ENCODE results near the gene DNAJC15.
"Not testable (repeated sequence)": the region's sequence is repeated elsewhere in the genome, so short reads cannot be mapped to it uniquely, and the experiment has no call there.

Gene DNAJC15

GRCh38 chr13:43046259-43046658, 22.9 kb downstream of the DNAJC15 start:
- no peak for ATAC-seq

DNA sequence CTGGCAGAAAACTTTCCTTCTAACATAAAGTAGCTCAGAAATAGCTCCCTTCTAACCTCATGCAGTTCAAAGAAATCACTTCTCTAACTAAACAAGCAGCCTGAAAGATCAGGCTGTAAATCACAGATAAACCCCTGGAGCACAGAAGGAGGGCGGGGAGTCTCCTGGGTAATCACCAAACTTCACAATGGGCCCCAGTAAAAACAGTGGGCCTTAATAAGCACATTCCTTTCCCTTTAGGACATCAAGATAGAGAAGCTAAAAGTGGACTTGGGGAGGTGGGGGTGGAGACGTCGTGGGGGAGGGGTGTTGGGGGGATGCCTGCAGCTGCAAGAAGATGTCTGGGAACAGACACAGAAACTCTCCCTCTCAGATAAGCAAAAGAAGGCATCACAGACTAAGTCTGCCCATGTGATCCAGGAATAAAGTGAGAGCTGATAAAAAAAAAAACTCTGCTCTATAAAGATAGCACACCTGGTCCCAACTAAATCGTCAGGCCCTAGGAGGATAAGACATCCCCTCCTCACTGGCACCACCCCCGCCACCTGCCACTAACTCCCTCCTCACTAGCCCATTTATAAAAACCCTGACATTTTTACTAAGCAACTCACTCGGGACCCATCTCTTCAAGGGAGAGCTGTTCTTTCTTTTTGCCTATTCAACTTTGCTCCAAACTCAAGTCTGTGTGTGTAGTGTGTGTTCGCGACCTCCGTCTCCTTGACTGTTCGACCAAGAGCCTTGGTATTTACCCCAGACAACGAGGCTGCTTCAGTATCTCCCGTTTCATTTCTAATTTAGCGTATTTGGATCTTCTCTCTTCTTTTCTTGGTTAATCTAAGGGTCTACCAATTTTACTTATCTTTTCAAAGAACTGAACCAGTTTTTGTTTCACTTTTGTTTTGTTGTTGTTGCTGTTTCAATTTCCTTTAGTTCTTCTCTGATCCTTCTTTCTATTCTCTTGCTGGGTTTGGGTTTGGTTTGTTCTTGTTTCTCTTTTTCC, 31.7 kb downstream of the DNAJC15 start:
- peak; percentile 72 for ATAC-seq

DNA sequence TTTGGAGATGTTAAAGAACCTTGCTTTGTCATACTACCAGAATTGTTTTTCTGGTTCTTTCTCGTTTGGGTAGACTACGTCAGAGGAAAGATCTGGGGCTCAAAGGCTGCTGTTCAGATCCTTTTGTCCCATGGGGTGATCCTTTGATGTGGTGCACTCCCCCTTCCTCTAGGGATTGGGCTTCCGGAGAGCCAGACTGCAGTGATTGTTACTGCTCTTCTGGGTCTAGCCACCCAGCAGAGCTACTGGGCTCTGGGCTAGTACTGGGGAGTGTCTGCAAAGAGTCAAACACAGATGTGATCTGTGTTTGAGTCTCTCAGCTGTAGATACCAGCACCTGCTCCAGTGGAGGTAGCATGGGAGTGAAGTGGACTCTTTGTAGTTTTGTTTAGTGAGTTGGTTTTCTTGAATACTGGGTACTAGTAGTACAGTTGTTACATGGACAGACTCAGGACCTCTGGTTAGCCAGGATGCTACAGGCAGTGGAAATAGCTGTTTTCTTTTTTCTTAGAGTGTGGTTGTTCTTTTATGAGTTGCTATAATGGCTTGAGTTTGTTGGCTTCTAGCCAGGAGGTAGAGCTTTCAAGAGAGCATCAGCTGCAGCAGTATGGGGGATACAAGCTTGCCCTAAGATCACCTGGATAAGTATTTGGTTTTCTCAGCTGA, 34.4 kb downstream of the DNAJC15 start:
- peak; percentile 7 to 9 for ATAC-seq

DNA sequence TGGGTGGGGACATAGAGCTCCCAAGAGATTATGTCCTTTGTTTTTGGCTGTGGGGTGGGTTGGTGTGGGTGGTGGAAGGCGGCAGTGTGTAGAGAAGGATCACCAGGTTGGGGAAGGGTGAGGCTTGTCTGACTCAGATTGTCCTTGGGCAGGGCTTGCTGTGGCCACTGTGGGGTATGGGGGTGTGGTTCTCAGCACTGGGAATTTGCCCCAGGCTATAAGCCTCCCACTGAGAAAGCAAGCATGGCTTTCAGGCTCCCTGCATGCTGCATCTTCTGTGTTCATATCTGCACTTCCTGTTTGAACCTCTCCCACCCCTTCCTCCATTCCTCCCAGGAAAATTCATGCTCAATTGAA, 34.9 kb downstream of the DNAJC15 start:
- ATAC-seq: peak in 1 of 2 donors; percentile 5

GRCh38 chr13:43058831-43059230, 35.4 kb downstream of the DNAJC15 start:
- ATAC-seq: no peak

GRCh38 chr13:43059779-43060178, 36.4 kb downstream of the DNAJC15 start:
- not testable (repeated sequence) for ATAC-seq

DNA sequence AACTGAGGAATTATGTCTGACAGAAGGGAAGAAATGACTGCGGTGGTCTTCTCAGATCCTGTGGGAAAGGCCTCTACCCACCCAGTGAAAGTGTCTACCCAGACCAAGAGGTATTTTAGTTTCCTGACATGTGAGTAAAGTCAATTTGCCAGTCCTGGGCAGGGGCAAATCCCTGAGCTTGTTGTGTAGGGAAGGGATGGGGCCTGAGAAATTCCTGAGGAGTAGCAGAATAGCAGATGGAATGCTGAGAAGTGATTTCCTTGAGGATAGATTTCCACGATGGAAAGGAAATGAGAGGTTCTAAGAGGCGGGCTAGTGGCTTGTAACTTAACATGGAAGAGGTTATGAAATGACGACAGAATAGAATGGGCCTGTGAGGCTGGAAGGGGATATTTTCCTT, 37.4 kb downstream of the DNAJC15 start:
- ATAC-seq: not testable (repeated sequence)

- peak; percentile 86 for ATAC-seq
Measured at GRCh38 chr13:43061496-43062280, 38.3 kb downstream of the DNAJC15 start.

GRCh38 chr13:43071824-43072223, 48.4 kb downstream of the DNAJC15 start:
- no peak for ATAC-seq

DNA sequence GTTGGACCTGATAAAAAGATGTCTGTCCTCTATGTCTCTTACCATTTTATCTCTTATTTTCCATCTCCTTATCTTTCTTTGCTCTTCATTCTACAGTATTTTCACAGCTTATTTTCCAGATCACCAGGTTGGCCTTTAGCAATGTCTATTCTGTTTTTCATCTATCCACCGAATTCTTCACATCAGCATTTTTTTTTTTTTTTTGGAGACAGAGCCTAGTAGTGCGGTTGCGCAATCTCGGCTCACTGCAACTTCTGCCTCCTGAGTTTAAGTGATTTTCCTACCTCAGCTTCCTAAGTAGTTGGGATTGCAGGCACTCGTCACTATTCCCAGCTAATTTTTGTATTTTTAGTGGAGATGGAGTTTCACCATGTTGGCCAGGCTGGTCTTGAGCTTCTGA, 49.0 kb downstream of the DNAJC15 start:
- ATAC-seq: no peak

- ATAC-seq: peak; percentile 56 to 72
Measured at GRCh38 chr13:43074824-43075510, 51.6 kb downstream of the DNAJC15 start.

DNA sequence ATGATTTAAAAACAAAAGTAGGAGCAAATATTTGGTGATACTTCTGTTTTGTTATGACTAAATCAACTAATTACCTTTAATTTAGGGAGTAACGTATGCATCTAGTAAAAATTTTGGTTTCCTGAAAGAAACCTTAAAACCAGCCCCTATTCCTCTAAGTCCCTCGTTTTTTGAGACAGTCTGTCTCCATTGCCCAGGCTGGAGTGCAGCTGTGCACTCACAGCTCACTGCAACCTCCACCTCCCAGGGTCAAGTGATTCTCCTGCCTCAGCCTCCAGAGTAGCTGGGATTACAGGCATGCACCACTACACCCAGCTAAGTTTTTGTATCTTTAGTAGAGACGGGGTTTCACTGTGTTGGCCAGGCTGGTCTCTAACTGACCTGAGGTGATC, 52.1 kb downstream of the DNAJC15 start:
- ATAC-seq: not testable (repeated sequence)

GRCh38 chr13:43077046-43077445, 53.7 kb downstream of the DNAJC15 start:
- ATAC-seq: no peak

DNA sequence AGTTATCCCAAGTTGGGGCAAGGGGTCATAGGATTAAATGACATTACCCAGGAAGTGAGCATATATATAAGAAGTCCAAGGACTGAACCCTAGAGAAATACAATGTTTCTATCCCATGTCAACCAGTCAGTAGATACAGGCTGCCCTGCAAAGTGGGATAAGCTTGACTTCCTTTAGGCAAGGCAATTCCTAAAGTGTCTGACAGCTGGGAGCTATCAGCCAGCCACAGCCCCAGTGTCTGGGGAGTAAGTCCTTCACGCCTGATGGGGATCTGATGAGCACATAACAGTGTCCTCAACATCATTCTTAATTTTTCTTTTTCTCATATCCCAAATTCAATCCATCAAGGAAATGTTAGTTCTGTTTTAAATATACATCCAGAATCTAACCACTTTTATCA, 54.1 kb downstream of the DNAJC15 start:
- no peak for ATAC-seq

DNA sequence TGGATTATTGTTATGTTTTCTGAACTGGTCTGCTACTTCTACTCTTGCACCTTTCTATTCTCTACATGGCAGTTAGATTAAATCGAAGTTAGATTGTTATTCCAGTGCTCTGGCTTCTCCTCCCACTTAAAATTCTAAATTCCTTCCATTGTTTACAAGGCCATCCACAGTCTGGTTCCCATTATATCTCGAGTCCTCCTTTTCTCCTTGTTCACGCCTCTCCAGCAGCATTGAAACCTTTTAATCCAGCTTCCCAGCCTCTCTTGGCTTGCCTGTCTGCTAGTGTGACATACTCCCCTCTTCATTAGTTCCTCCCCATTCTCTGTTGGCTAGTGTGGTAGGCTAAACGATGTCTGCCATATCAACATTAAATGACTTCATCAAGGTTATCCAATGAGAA, 54.5 kb downstream of the DNAJC15 start:
- no peak for ATAC-seq

DNA sequence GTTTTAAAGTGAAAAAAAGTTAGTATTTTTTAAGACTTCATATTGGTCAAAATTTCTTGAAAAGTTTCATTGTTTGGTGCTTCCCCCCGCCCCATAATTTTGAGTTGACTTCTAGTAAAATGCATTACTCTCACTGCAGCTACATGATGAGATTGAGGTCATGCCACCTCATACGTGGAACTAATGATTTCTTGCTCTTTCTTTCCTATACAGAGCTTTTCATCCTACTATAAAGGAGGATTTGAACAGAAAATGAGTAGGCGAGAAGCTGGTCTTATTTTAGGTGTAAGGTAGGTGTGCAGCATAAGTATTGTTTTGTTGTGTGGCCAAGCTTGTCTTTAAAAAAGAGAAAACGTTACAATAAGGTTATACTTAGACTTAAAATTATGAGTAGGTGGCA, 55.0 kb downstream of the DNAJC15 start:
- ATAC-seq: no peak

GRCh38 chr13:43079392-43079931, 56.1 kb downstream of the DNAJC15 start:
- no peak for ATAC-seq

DNA sequence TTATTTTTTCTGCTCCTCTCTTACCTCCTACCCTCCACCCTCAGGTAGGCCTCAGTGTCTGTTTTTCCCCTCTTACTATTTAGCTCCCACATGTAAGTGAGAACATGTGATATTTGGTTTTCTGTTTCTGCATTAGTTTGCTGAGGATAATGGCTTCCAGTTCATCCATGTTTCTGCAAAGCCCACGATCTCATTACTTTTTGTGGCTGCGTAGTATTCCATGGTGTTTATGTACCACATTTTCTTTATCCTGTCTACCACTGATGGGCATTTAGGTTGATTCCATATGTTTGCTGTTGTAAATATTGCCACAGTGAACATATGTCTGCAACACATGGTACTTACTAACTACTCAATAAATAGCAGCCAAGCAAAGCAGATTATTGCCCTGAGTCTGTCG, 56.8 kb downstream of the DNAJC15 start:
- no peak for ATAC-seq

- ATAC-seq: no peak
Measured at GRCh38 chr13:43081866-43082265, 58.5 kb downstream of the DNAJC15 start.

DNA sequence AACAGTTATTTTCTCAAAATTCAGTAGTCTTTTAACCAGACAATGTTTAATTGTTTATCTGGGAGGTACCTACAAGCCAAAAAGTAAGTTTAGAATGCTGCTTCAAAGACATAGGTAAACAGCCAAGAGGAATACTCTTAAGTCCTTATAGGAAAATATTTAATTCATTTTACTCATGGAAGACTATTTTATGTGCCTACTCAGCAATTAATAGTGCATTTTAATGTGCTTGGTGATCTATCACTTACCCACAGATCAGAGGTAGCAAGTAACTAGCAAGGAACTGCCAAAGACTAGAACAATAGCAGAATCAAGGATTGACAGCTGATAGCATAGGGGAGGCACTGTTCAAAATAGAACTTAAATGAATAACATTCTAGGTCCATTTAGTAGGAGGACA, 60.4 kb downstream of the DNAJC15 start:
- ATAC-seq: no peak

DNA sequence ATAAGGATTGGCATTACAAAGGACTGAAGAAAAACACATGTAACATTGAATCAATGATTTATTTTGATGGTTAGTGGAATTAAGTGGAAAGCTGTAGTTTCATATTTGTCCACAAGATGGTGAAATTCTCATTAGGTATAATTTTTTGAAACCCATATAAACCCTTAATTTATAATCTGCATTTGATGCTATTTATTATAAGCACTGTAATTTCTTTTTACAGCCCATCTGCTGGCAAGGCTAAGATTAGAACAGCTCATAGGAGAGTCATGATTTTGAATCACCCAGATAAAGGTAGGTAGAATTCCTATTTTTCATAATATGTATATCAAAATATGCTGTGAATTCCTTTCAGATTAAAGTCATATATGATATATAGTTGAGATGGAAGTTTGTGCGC, 62.2 kb downstream of the DNAJC15 start:
- no peak for ATAC-seq

- no peak for ATAC-seq
Measured at GRCh38 chr13:43086181-43086580, 62.8 kb downstream of the DNAJC15 start.
